SK-N-SH (cell line): ENCODE data around the gene GLB1L3.

Source experiments
- CTCF ChIP-seq: fragments of 200-600 bp; sonication (generic); IDR thresholded peaks from 2 replicates; pipeline ENCODE4 v1.6.1; 2017; ENCODE audit warnings: antibody characterized with exemption, mild to moderate bottlenecking, moderate library complexity
- EP300 ChIP-seq, 2 experiments: IDR thresholded peaks; 2 replicates each; pipeline versions ENCODE4 v1.4.0 to v1.6.1; 2012; ENCODE audit warnings: borderline replicate concordance in 1 of 2, low read depth in 1 of 2, low read length in 1 of 2

- TF ChIP-seq EP300 (IDR thresholded peaks at IDR 0.05; ENCODE audit: borderline replicate concordance in 1 of 2, low read depth in 1 of 2, low read length in 1 of 2) = no peak
- no peak for TF ChIP-seq CTCF
These were observed 33.8 kb upstream of the GLB1L3 start for GRCh38 chr11:134242376-134242775.
